MG63 (cell line): Measurements from ENCODE around the gene TTI1. TPM values are rescaled to one million over a fixed set of nuclear protein-coding genes. Genes with fewer than 3 reads are reported as not detected.

Experiments used
- DNase-seq: peaks from one replicate; pipeline ENCODE4 v3.0.0-alpha.2; 2020
- H3K27me3 ChIP-seq: fragments of 250-450 bp; sonication (Bioruptor Pico); 2 replicates; pipeline ENCODE4 v1.5.1; 2020; ENCODE audit warnings: mild to moderate bottlenecking, moderate library complexity
- H3K36me3 ChIP-seq: fragments of 250-450 bp; sonication (Bioruptor Pico); 2 replicates; pipeline ENCODE4 v1.5.1; 2020; ENCODE audit warnings: mild to moderate bottlenecking, moderate library complexity
- H3K4me3 ChIP-seq: fragments of 250-450 bp; sonication (Bioruptor Pico); 2 replicates; pipeline ENCODE4 v1.5.1; 2020; ENCODE audit warnings: mild to moderate bottlenecking, moderate library complexity
- H3K9me3 ChIP-seq: fragments of 250-450 bp; sonication (Bioruptor Pico); 2 replicates; pipeline ENCODE4 v1.5.1; 2020; ENCODE audit warnings: mild to moderate bottlenecking, moderate library complexity
- total RNA-seq: library from RNA; depleted of rRNA; stranded (reverse); fragments of >200 nt; shearing (Covaris generic); gene quantifications from 2 replicates; pipeline ENCODE4 v1.2.3, GENCODE V29; 2014; ENCODE audit warnings: low replicate concordance; rRNA removed

The TTI1 gene
- total RNA-seq, result 25.0 and 27.0 TPM in 2 replicates

GRCh38 chr20:38033330-38034107, at the start of gene TTI1, which contains the start of gene RPRD1B:
TTI1 (minus strand) TSS chr20:38033456; CDS start chr20:38013816, 19,640 bp downstream.
RPRD1B (plus strand) TSS chr20:38033746; CDS start chr20:38033948, 202 bp downstream.
- DNase-seq, result peak; percentile 93
- no peaks in the 10 kb centered on the region for H3K27me3 ChIP-seq
- peaks cover 8% of the 10 kb centered on the region for H3K9me3 ChIP-seq
- H3K4me3 ChIP-seq, result peak within 1 kb of the TSS; percentile 98
- H3K36me3 ChIP-seq, result peaks cover 62% of the 10 kb centered on the region

- Histone ChIP-seq H3K27me3 (no peaks in the 10 kb centered on the region), H3K9me3 (peaks cover 6% of the 10 kb centered on the region), H3K36me3 (peaks cover 89% of the 10 kb centered on the region), H3K4me3 (no peak overlapping the region)
- no peak for DNase-seq
Observed at GRCh38 chr20:38082894-38083293, 49.6 kb upstream of the TTI1 start.

- no peak for DNase-seq
- peaks cover 6% of the 10 kb centered on the region for H3K9me3 ChIP-seq
- peaks cover 85% of the 10 kb centered on the region for H3K36me3 ChIP-seq
- H3K4me3 ChIP-seq, result no peak overlapping the region
- H3K27me3 ChIP-seq, result no peaks in the 10 kb centered on the region
Observed at GRCh38 chr20:38081575-38081974, 48.3 kb upstream of the TTI1 start.

GRCh38 chr20:38079353-38079752, 46.1 kb upstream of the TTI1 start:
- no peak for DNase-seq
- H3K9me3 ChIP-seq, result peaks cover 6% of the 10 kb centered on the region

GRCh38 chr20:38078084-38078483, 44.8 kb upstream of the TTI1 start:
- DNase-seq, result no peak
- H3K4me3 ChIP-seq, result no peak overlapping the region
- H3K9me3 ChIP-seq, result peaks cover 6% of the 10 kb centered on the region
- no peaks in the 10 kb centered on the region for H3K27me3 ChIP-seq
- H3K36me3 ChIP-seq, result peaks cover 72% of the 10 kb centered on the region

More at GRCh38 chr20:38079353-38079752, 46.1 kb upstream of the TTI1 start:
- Histone ChIP-seq H3K27me3 (no peaks in the 10 kb centered on the region), H3K36me3 (peaks cover 77% of the 10 kb centered on the region), H3K4me3 (no peak overlapping the region)

- Histone ChIP-seq H3K36me3 (peaks cover 72% of the 10 kb centered on the region), H3K9me3 (peaks cover 6% of the 10 kb centered on the region), H3K27me3 (no peaks in the 10 kb centered on the region), H3K4me3 (no peak overlapping the region)
- no peak for DNase-seq
Observed at GRCh38 chr20:38076548-38076947, 43.3 kb upstream of the TTI1 start.

- 0 out of 2 replicates have a peak, but pooled peaks cover 5% of the 10 kb centered on the region for H3K9me3 ChIP-seq
- H3K4me3 ChIP-seq, result no peak overlapping the region
- DNase-seq, result no peak
- H3K36me3 ChIP-seq, result peaks cover 74% of the 10 kb centered on the region
- H3K27me3 ChIP-seq, result no peaks in the 10 kb centered on the region
Observed at GRCh38 chr20:38075161-38075998, 42.1 kb upstream of the TTI1 start.

GRCh38 chr20:38073307-38074071, 40.2 kb upstream of the TTI1 start:
- Histone ChIP-seq H3K27me3 (no peaks in the 10 kb centered on the region), H3K4me3 (no peak overlapping the region), H3K9me3 (0 out of 2 replicates have a peak, but pooled peaks cover 2% of the 10 kb centered on the region), H3K36me3 (peaks cover 74% of the 10 kb centered on the region)
- DNase-seq, result peak; percentile 87

GRCh38 chr20:38072898-38073297, 39.6 kb upstream of the TTI1 start:
- DNase-seq, result no peak
- Histone ChIP-seq H3K9me3 (0 out of 2 replicates have a peak, but pooled peaks cover 2% of the 10 kb centered on the region), H3K36me3 (peaks cover 79% of the 10 kb centered on the region), H3K4me3 (no peak overlapping the region), H3K27me3 (no peaks in the 10 kb centered on the region)

GRCh38 chr20:38067717-38068365, 34.6 kb upstream of the TTI1 start:
- 0 out of 2 replicates have a peak, but pooled peaks cover 2% of the 10 kb centered on the region for H3K9me3 ChIP-seq
- no peak for DNase-seq
- no peaks in the 10 kb centered on the region for H3K27me3 ChIP-seq
- H3K36me3 ChIP-seq, result peaks cover 94% of the 10 kb centered on the region
- no peak overlapping the region for H3K4me3 ChIP-seq

- Histone ChIP-seq H3K27me3 (no peaks in the 10 kb centered on the region), H3K4me3 (no peak overlapping the region), H3K9me3 (0 out of 2 replicates have a peak, but pooled peaks cover 2% of the 10 kb centered on the region), H3K36me3 (peaks cover 92% of the 10 kb centered on the region)
- no peak for DNase-seq
Observed at GRCh38 chr20:38066969-38067716, 33.9 kb upstream of the TTI1 start.

- no peak for DNase-seq
- Histone ChIP-seq H3K36me3 (peaks cover 92% of the 10 kb centered on the region), H3K4me3 (no peak overlapping the region)
Observed at GRCh38 chr20:38065764-38066375, 32.6 kb upstream of the TTI1 start.

GRCh38 chr20:38063911-38064530, 30.8 kb upstream of the TTI1 start:
- Histone ChIP-seq H3K4me3 (no peak overlapping the region), H3K9me3 (no peaks in the 10 kb centered on the region), H3K27me3 (no peaks in the 10 kb centered on the region), H3K36me3 (peaks cover 92% of the 10 kb centered on the region)
- no peak for DNase-seq

More at GRCh38 chr20:38065764-38066375, 32.6 kb upstream of the TTI1 start:
- no peaks in the 10 kb centered on the region for H3K9me3 ChIP-seq
- H3K27me3 ChIP-seq, result no peaks in the 10 kb centered on the region

- H3K27me3 ChIP-seq, result no peaks in the 10 kb centered on the region
Observed at GRCh38 chr20:38062890-38063289, 29.6 kb upstream of the TTI1 start.

GRCh38 chr20:38061109-38061508, 27.9 kb upstream of the TTI1 start:
- no peak for DNase-seq
- no peak overlapping the region for H3K4me3 ChIP-seq
- H3K9me3 ChIP-seq, result no peaks in the 10 kb centered on the region
- no peaks in the 10 kb centered on the region for H3K27me3 ChIP-seq
- peaks cover 83% of the 10 kb centered on the region for H3K36me3 ChIP-seq

More at GRCh38 chr20:38062890-38063289, 29.6 kb upstream of the TTI1 start:
- peaks cover 92% of the 10 kb centered on the region for H3K36me3 ChIP-seq
- no peaks in the 10 kb centered on the region for H3K9me3 ChIP-seq
- H3K4me3 ChIP-seq, result no peak overlapping the region
- DNase-seq, result no peak
